ENCODE results near the gene GRK6. TPM values are rescaled to one million over a fixed set of nuclear protein-coding genes. Genes with fewer than 3 reads are reported as not detected.

GRK6 gene
- total and polyA plus RNA-seq, 9 of the 15 experiments (the other 6 are each of a cell fraction or from before 2014, with no cell fraction given), result 0.63 to 122 (median 44.5) TPM

GRCh38 chr5:177450667-177451424 is 24.4 kb downstream of the GRK6 start:
- peaks cover 6 to 54% of the 10 kb centered on the region in 2 experiments; a peak in 4 of 5 replicates for H3K4me1 ChIP-seq (replicated peaks in 1 of 2; ENCODE audit: control insufficient read depth in 2 of 2, insufficient read depth in 2 of 2, low read length in 2 of 2)
- DNase-seq (ENCODE audit: extremely low read depth in 1 of 4, low spot score in 3 of 4), result no peak
- no peaks in the 10 kb centered on the region for H3K27me3 ChIP-seq (ENCODE audit: control insufficient read depth in 2 of 2, insufficient read depth in 2 of 2, low read length in 2 of 2)
- no peak for FAIRE-seq
- no peaks in the 10 kb centered on the region for H3K9me1 ChIP-seq (ENCODE audit: control insufficient read depth, insufficient read depth, low read length)
- BruUV-seq (replicated peaks), result no TSS peak
- in situ Hi-C loops (cut with MboI) (loop anchor here (10.0 kb wide), 1 partner anchor 336 kb away; no protein-coding TSS in a partner anchor), intact Hi-C loops (cut with micrococcal nuclease) (no loop called here)
- WGBS (ENCODE audit: insufficient coverage, low coverage, missing lambda C conversion rate), result 65% methylated on average over 9 of the region's 10 CpGs
- no peak overlapping the region for H3K4me2 ChIP-seq (ENCODE audit: insufficient read depth, low read length)
- H3K27ac ChIP-seq (ENCODE audit: extremely low read depth, low read depth, low read length), result no peak overlapping the region
- H3K36me3 ChIP-seq (ENCODE audit: control insufficient read depth, insufficient read depth, low read length), result no peaks in the 10 kb centered on the region
- peaks cover 6% of the 10 kb centered on the region; the same call in 2 of the 3 replicates for H3K79me2 ChIP-seq (ENCODE audit: control insufficient read depth, insufficient read depth, low read length)
- TF ChIP-seq HNRNPLL (IDR thresholded peaks at IDR 0.05; ENCODE audit: low read depth, low read length, poor library complexity, severe bottlenecking) (no peak), BHLHE40 (IDR thresholded peaks at IDR 0.05; ENCODE audit: low read length) (no peak), ZNF76 (CRISPR knock-in tag; IDR thresholded peaks at IDR 0.05; ENCODE audit: borderline replicate concordance) (no peak)
- TF ChIP-seq, protein P1, sequence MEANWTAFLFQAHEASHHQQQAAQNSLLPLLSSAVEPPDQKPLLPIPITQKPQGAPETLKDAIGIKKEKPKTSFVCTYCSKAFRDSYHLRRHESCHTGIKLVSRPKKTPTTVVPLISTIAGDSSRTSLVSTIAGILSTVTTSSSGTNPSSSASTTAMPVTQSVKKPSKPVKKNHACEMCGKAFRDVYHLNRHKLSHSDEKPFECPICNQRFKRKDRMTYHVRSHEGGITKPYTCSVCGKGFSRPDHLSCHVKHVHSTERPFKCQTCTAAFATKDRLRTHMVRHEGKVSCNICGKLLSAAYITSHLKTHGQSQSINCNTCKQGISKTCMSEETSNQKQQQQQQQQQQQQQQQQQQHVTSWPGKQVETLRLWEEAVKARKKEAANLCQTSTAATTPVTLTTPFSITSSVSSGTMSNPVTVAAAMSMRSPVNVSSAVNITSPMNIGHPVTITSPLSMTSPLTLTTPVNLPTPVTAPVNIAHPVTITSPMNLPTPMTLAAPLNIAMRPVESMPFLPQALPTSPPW (CRISPR knock-in tag; IDR thresholded peaks at IDR 0.05), result no peak
- H3K9ac ChIP-seq (ENCODE audit: insufficient read depth in 1 of 2, low read depth in 2 of 2, low read length in 2 of 2), result no peak overlapping the region
- CTCF ChIA-PET (ENCODE audit: low intra/inter-chr PET ratio), result no interaction called here
- POLR2A ChIA-PET, result interaction anchor here (0.5 to 11.8 kb wide), 9 partner anchors 8 to 50 kb away, joined by 3 to 210 read pairs (median 3); partner anchors contain the start of genes GRK6 and PDLIM7
- no peaks in the 10 kb centered on the region for H3K9me3 ChIP-seq (replicated peaks; ENCODE audit: control insufficient read depth, insufficient read depth, low read depth, low read length)
- H2AFZ ChIP-seq (ENCODE audit: low read depth, low read length), result no peak overlapping the region
- peaks cover 9% of the 10 kb centered on the region for H4K20me1 ChIP-seq (replicated peaks; ENCODE audit: control insufficient read depth, insufficient read depth, low read length)
- no peak overlapping the region for H3K4me3 ChIP-seq
- no peak for ATAC-seq

Measured in K562 (cell line).